HG02943 (cell line): Measurements from ENCODE around the gene IL5.
"Not testable (repeated sequence)": the region's sequence is repeated elsewhere in the genome, so short reads cannot be mapped to it uniquely, and the experiment has no call there.

ENCODE experiments used
- ATAC-seq: cut with Tn5 transposase; IDR thresholded peaks from one replicate; pipeline ENCODE4 v1.9.1; 2021; ENCODE audit warnings: mild to moderate bottlenecking, low read depth, moderate library complexity; ENCODE audit not compliant: unreplicated experiment

The IL5 gene

GRCh38 chr5:132543472-132544201, at the start of gene IL5:
Gene IL5 (minus strand): TSS chr5:132543522. CDS start chr5:132543478, 44 bp downstream.
- ATAC-seq = no peak

- ATAC-seq = no peak
Observed at GRCh38 chr5:132592521-132592920, 49.2 kb upstream of the IL5 start.

GRCh38 chr5:132591145-132591544, 47.8 kb upstream of the IL5 start:
- ATAC-seq = no peak

GRCh38 chr5:132589467-132589866, 46.1 kb upstream of the IL5 start:
- no peak for ATAC-seq

- no peak for ATAC-seq
Observed at GRCh38 chr5:132586063-132586462, 42.7 kb upstream of the IL5 start.

DNA sequence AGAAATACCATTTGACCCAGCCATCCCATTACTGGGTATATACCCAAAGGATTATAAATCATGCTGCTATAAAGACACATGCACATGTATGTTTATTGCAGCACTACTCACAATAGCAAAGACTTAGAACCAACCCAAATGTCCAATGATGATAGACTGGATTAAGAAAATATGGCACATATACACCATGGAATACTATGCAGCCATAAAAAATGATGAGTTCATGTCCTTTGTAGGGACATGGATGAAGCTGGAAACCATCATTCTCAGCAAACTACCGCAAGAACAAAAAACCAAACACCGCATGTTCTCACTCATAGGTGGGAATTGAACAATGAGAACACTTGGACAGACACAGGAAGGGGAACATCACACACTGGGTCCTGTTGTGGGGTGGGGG, 41.2 kb upstream of the IL5 start:
- ATAC-seq = not testable (repeated sequence)

DNA sequence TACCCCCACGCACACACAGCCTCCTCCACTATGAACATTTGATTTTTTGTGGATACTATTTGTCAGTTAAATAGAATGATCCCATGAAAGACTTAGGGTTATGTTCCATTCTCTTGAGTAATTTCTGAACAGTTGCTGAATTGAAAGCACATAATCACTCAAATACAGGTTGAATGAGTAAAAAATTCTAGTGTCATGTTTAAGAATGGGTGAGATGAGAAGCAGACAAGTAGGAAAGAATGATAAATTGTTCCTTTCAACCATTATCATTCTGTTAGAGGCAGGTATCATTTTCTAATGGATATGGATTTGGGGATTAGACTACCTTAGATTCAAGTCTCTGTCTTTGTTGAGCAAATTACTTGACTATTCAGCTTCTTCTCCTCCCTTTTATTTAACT, 32.8 kb upstream of the IL5 start:
- ATAC-seq = no peak

GRCh38 chr5:132566657-132567056, 23.3 kb upstream of the IL5 start:
- ATAC-seq = no peak

DNA sequence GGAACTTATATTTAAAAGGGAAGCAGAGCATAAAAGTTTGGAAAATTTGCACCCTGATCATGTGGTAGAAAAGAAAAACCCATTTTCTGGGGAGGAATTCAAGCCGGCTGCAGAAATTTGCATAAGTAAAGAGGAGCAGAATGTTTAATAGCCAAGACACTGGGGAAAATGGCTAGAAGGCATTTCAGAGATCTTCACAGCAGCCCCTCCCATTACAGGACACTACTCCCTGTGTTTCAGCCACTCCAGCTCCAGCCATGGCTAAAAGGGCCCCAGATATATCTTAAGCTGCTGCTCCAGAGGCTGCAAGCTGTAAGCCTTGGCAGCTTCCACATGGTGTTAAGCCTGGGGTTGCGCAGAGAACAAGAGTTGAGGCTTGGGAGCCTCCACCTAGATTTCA, 21.2 kb upstream of the IL5 start:
- ATAC-seq = not testable (repeated sequence)

- ATAC-seq = no peak
Observed at GRCh38 chr5:132561601-132562000, 18.3 kb upstream of the IL5 start.

DNA sequence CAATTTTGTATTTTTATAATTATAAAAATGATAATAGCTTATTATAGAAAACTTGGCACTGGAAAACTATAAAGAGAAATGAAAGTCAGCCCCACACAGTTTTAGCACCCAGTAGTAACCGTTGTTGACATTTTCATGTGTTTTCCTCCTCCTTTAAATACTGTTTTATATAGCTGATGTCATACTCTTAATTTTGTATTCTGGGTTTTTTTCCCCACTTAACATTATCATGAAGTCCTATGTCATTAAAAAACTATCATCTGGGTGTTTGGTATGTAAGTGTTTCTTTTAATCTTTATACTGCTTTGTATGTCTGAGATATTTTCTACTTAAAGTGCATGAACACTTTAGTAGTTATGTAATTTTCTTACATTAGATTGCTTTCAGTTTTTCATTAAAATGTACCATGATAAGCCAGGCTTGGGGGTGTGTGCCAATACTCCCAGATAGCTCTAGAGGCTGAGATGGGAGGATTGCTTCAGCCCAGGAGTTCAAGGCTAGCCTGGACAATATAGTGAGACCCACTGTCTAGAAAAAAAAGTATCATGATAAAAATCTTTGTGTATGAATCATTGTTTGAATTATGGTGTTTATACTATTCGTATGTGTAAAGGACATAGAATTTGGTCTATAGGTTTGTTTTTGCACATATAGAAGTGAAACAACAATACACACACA, 16.2 kb upstream of the IL5 start:
- ATAC-seq = no peak

GRCh38 chr5:132557478-132558172, 14.3 kb upstream of the IL5 start:
- ATAC-seq = peak; percentile 39

GRCh38 chr5:132556763-132557477, 13.6 kb upstream of the IL5 start, which contains the start of gene RAD50:
Gene RAD50 (plus strand): TSS chr5:132556977. CDS start chr5:132557325, 348 bp downstream.
- peak; percentile 95 for ATAC-seq

DNA sequence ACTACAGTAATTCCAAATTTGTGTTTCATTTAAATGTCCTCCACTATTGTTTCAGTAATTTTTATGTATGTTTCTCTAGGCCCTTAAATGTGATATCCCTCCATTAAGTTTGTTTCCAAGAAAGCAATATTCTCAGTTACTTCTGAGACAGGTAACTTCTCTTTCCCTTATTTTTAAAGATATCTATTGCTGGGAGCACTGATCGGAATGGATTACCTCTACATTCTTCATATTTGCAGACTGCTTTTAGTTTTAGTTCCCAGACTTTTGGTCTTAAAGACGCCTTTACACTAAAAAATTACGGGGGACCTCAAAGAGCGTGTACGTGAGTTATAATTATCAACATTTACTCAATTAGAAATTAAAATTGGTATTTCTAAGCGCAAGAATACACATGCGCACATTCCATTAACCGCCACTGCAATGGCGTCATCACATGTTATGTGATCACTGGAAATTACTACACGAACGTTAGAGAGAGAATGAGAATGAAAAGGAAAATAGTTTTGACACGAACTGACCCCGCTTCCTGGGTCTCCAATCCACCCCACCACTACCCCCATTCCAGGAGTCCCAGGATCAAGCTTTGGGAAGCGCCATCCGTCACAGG, 12.9 kb upstream of the IL5 start:
- no peak for ATAC-seq

- no peak for ATAC-seq
Observed at GRCh38 chr5:132549576-132549975, 6.3 kb upstream of the IL5 start.

- ATAC-seq = not testable (repeated sequence)
Observed at GRCh38 chr5:132548834-132549233, 5.5 kb upstream of the IL5 start.

DNA sequence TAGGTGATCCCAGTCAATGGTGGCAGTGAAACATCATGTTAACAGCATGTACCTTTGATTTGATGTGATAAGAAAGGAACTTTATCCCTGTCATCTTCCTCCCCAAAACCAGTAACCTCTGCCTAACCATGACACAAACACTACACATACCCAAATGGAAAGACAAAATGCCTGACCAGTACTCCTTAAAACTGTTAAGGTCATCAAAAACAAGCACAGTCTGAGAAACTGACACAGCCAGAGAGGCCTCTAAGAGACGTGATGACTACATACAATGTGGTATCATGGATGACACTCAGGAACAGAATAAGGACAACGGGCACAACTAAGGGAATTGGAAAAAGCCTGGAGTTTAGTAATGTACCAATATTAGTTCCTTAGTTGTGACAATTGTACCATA, 3.9 kb upstream of the IL5 start:
- no peak for ATAC-seq

DNA sequence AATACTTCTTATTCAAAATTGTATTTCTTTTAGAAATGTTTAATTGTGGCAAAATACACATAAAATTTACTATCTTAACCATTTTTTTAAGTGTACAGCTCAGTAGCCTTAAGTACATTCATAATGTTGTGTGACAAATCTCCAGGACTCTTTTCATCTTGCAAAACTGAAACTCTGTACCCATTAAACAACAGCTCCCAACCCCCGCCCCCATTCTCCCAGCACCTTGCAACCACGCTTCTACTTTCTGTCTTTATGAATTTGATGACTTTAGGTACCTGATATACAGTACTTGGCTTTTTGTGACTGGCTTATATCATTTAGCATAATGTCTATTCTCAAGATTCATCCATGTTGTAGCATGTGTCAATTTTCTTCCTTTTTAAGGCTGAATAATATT, 2.8 kb upstream of the IL5 start:
- ATAC-seq = no peak

GRCh38 chr5:132540764-132541163, 2.6 kb downstream of the IL5 start:
- no peak for ATAC-seq

- ATAC-seq = no peak
Observed at GRCh38 chr5:132540149-132540548, 3.2 kb downstream of the IL5 start.
